Bronchus fibroblast of lung (primary cell): ENCODE results near the gene STK38. TPM values are rescaled to one million over a fixed set of nuclear protein-coding genes. Genes with fewer than 3 reads are reported as not detected.

Experiments
- total RNA-seq: library from RNA; depleted of rRNA; stranded (reverse); fragments of >200 nt; gene quantifications from 2 replicates; pipeline ENCODE4 v1.2.3, GENCODE V29; 2015

Gene STK38
- 14.9 and 18.0 TPM in 2 replicates for total RNA-seq

DNA sequence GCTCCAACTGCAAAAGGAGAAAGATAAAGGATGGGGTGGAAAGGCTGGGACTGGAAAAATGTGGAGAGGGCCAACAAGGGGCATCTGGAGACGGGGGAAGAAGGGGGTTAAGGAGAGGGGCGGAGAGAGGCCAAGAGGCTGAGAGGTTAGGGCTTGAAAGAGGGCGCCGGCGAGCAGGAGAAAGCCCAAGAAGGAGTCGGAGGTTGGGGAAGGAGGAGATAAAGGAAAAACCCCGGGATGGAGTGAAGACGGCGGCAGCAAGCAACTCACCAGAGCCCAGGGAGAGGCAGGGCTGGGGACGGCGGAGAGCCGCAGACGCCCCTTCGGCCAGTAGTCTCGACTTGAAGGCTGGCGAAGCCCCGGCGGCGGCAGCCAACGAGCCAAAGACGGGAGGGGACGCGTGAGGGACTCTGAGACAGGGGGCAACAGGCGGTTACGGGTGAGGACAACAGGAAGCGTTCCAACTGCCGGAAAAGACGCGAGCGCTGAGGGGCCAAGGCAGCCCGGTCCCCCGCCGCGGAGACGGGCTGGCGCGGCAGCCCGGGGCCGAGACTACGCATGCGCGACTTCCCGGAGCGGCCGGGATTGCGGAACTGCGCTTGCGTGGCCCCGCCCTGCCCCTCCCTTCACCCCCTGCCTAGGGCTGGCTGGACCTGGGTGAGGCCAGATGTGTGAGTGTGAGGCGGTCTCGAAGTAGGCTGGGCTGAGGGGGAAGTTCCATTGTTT, at the start of gene STK38:
Gene STK38, minus strand, starts transcription at position 560 of the 726 bp plus-strand sequence. CDS start 7,277 bp downstream, outside the sequence.

DNA sequence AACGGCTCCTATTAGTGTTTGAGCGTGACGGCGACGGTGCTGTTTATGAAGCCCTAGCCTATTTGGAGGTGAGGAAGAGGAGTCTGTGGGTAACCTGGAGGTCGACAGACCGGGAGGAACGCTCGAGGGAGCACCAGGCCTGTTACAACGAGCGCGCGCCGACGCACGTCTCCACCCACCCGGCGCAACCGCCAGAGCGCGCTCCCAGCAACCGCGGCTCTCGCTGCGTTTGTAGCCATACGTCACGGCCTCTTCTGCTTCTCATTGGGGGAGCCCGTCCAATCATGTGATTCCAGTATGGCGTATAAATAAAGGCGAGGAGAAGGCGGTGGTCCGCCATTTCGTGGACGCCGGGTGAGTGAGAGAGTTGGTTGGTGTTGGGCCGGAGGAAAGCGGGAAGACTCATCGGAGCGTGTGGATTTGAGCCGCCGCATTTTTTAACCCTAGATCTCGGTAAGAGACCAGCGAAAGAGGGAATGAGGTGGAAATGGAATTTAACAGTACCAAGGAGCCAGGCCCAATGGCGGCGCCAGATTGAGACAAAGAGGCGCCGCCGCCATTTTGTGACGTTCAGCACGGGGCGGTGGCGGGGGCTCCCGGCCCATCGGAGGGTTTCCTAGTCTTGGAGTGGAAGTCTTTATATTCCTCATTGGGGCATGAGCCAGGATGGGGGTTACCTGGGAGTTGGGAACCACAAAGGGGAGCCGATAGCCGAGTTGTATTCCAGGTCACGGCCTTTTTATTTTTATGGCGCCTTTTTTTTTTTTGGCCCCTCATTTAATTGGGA, 46.9 kb upstream of the STK38 start, which contains the start of gene SRSF3:
Gene SRSF3, plus strand, starts transcription at position 334 of the 787 bp plus-strand sequence. CDS start 2,401 bp downstream, outside the sequence.

Other genes starting within 250 kb of the STK38 start
- gene BNIP5, start 210.6 kb downstream of the STK38 start, total RNA-seq = not detected in 2 replicates
- gene ETV7, start 159.8 kb downstream of the STK38 start, total RNA-seq = 0.30 TPM in 1 of 2 replicates, not detected in the other
- not detected in 2 replicates for gene PXT1, start 104.6 kb downstream of the STK38 start, total RNA-seq
- 37.5 and 40.9 TPM in 2 replicates for gene KCTD20, start 104.5 kb downstream of the STK38 start, total RNA-seq
- gene SRSF3, start 46.9 kb upstream of the STK38 start, total RNA-seq = 112 and 130 TPM in 2 replicates
- gene CDKN1A, start 131.2 kb upstream of the STK38 start, total RNA-seq = 267 and 277 TPM in 2 replicates
- gene RAB44, start 150.3 kb upstream of the STK38 start, total RNA-seq = under 0.01 TPM in 1 of 2 replicates, not detected in the other